DMS153 treated with DMSO at 0.1 percent for 48 hours (cell line): ENCODE measurements around the gene SLC51A.

Experiments
- DNase-seq: peaks from one replicate; lab custom pipeline; 2025; ENCODE audit not compliant: unreplicated experiment; lab: John Stamatoyannopoulos, UW

The SLC51A gene

GRCh38 chr3:196215493-196216020 lies 777 bp upstream of the SLC51A start:
- no peak for DNase-seq

- DNase-seq: no peak
These were observed 412 bp downstream of the SLC51A start for GRCh38 chr3:196216681-196217211.

GRCh38 chr3:196217307-196218154 lies 1.2 kb downstream of the SLC51A start:
- no peak for DNase-seq

- no peak for DNase-seq
These were observed 1.9 kb downstream of the SLC51A start for GRCh38 chr3:196218155-196218712.

- DNase-seq: peak; percentile 43
These were observed 3.0 kb downstream of the SLC51A start for GRCh38 chr3:196219194-196219969.

GRCh38 chr3:196219970-196220311 lies 3.6 kb downstream of the SLC51A start:
- DNase-seq: no peak

- DNase-seq: no peak
These were observed 4.3 kb downstream of the SLC51A start for GRCh38 chr3:196220587-196220986.

GRCh38 chr3:196220991-196221390 lies 4.7 kb downstream of the SLC51A start:
- no peak for DNase-seq

GRCh38 chr3:196222876-196223595 lies 6.7 kb downstream of the SLC51A start:
- DNase-seq: no peak

GRCh38 chr3:196225086-196225485 lies 8.8 kb downstream of the SLC51A start:
- no peak for DNase-seq

- DNase-seq: no peak
These were observed 9.5 kb downstream of the SLC51A start for GRCh38 chr3:196225763-196226364.

GRCh38 chr3:196227121-196227561 lies 10.8 kb downstream of the SLC51A start:
- no peak for DNase-seq

GRCh38 chr3:196227629-196228493 lies 11.5 kb downstream of the SLC51A start:
- DNase-seq: no peak

- DNase-seq: no peak
These were observed 16.0 kb downstream of the SLC51A start for GRCh38 chr3:196232154-196232881.

- no peak for DNase-seq
These were observed 16.5 kb downstream of the SLC51A start for GRCh38 chr3:196232882-196233251.

- DNase-seq: no peak
These were observed 19.3 kb downstream of the SLC51A start for GRCh38 chr3:196235452-196236122.

GRCh38 chr3:196236223-196236622 lies 19.9 kb downstream of the SLC51A start:
- DNase-seq: no peak

GRCh38 chr3:196237203-196237602 lies 20.9 kb downstream of the SLC51A start:
- no peak for DNase-seq
